Stromal cell of bone marrow (primary cell): Measurements from ENCODE around the gene ARHGEF17.

Experiments
- DNase-seq: peaks from one replicate; pipeline ENCODE4 v3.0.0-alpha.2; 2012; ENCODE audit warnings: low read depth

ARHGEF17 gene

GRCh38 chr11:73314117-73314961 lies 6.3 kb downstream of the ARHGEF17 start:
- no peak for DNase-seq

- DNase-seq: no peak
Measured at GRCh38 chr11:73315293-73316020, 7.4 kb downstream of the ARHGEF17 start.

GRCh38 chr11:73316422-73316821 lies 8.3 kb downstream of the ARHGEF17 start:
- DNase-seq: no peak

- no peak for DNase-seq
Measured at GRCh38 chr11:73317373-73317772, 9.3 kb downstream of the ARHGEF17 start.

GRCh38 chr11:73317803-73318202 lies 9.7 kb downstream of the ARHGEF17 start:
- DNase-seq: no peak

GRCh38 chr11:73318501-73319011 lies 10.5 kb downstream of the ARHGEF17 start:
- no peak for DNase-seq

- no peak for DNase-seq
Measured at GRCh38 chr11:73320763-73321603, 12.9 kb downstream of the ARHGEF17 start.

- no peak for DNase-seq
Measured at GRCh38 chr11:73321604-73322381, 13.7 kb downstream of the ARHGEF17 start.

GRCh38 chr11:73322382-73323306 lies 14.6 kb downstream of the ARHGEF17 start:
- DNase-seq: no peak

GRCh38 chr11:73323464-73323863 lies 15.4 kb downstream of the ARHGEF17 start:
- DNase-seq: peak; percentile 54

- DNase-seq: no peak
Measured at GRCh38 chr11:73324116-73324515, 16.0 kb downstream of the ARHGEF17 start.

- no peak for DNase-seq
Measured at GRCh38 chr11:73324665-73325035, 16.6 kb downstream of the ARHGEF17 start.

GRCh38 chr11:73325036-73325981 lies 17.2 kb downstream of the ARHGEF17 start:
- no peak for DNase-seq

GRCh38 chr11:73326929-73327811 lies 19.1 kb downstream of the ARHGEF17 start:
- DNase-seq: no peak

GRCh38 chr11:73327812-73328364 lies 19.8 kb downstream of the ARHGEF17 start:
- no peak for DNase-seq

- no peak for DNase-seq
Measured at GRCh38 chr11:73330569-73331093, 22.6 kb downstream of the ARHGEF17 start.

GRCh38 chr11:73331138-73331916 lies 23.3 kb downstream of the ARHGEF17 start:
- DNase-seq: no peak
